Loucy (cell line): ENCODE data around the gene ACY1.

Experiments used
- H2AFZ ChIP-seq: fragments of 200-600 bp; sonication (generic); 2 replicates; pipeline ENCODE4 v1.6.0; 2016; ENCODE audit warnings: antibody characterized with exemption, mild to moderate bottlenecking, low read length, moderate library complexity
- H3F3A ChIP-seq: fragments of 200-600 bp; 2 replicates; pipeline ENCODE4 v1.6.0; 2016; ENCODE audit warnings: antibody characterized with exemption, low read depth, mild to moderate bottlenecking
- H3K27me3 ChIP-seq: fragments of 200-600 bp; sonication (generic); 2 replicates; pipeline ENCODE4 v1.6.1; 2014; ENCODE audit warnings: low read length, mild to moderate bottlenecking; ENCODE audit not compliant: insufficient read depth, poor library complexity, severe bottlenecking
- H3K36me3 ChIP-seq: fragments of 200-600 bp; sonication (generic); 2 replicates; pipeline ENCODE4 v1.6.1; 2016; ENCODE audit warnings: low read length; ENCODE audit not compliant: insufficient read depth
- H3K4me1 ChIP-seq: fragments of 200-600 bp; sonication (generic); 2 replicates; pipeline ENCODE4 v1.5.1; 2014; ENCODE audit warnings: low read length, mild to moderate bottlenecking; ENCODE audit not compliant: insufficient read depth, poor library complexity, severe bottlenecking
- H3K4me2 ChIP-seq: fragments of 200-600 bp; sonication (generic); 2 replicates; pipeline ENCODE4 v1.6.0; 2014; ENCODE audit warnings: antibody characterized with exemption, low read length, low read depth, mild to moderate bottlenecking; ENCODE audit not compliant: poor library complexity, severe bottlenecking
- H3K4me3 ChIP-seq: fragments of 200-600 bp; sonication (generic); 2 replicates; pipeline ENCODE4 v1.5.1; 2014; ENCODE audit warnings: low read length, mild to moderate bottlenecking, mixed read lengths; ENCODE audit not compliant: poor library complexity, severe bottlenecking
- H3K79me2 ChIP-seq: fragments of 200-600 bp; sonication (generic); 2 replicates; pipeline ENCODE4 v1.6.1; 2014; ENCODE audit warnings: low read length; ENCODE audit not compliant: insufficient read depth
- H3K9ac ChIP-seq: fragments of 200-600 bp; sonication (generic); 2 replicates; pipeline ENCODE4 v1.6.0; 2014; ENCODE audit warnings: mild to moderate bottlenecking, low read depth, low read length, moderate library complexity; ENCODE audit not compliant: poor library complexity, severe bottlenecking
- H3K9me2 ChIP-seq: fragments of 200-600 bp; sonication (generic); replicated peaks from 2 replicates; pipeline ENCODE4 v1.6.1; 2016; ENCODE audit warnings: low read depth, low read length, mixed read lengths
- H3K9me3 ChIP-seq: fragments of 200-600 bp; sonication (generic); 2 replicates; pipeline ENCODE4 v1.6.1; 2014; ENCODE audit warnings: mild to moderate bottlenecking, antibody characterized with exemption, low read length, low read depth; ENCODE audit not compliant: insufficient read depth
- H4K20me1 ChIP-seq: fragments of 200-600 bp; sonication (generic); 2 replicates; pipeline ENCODE4 v1.6.0; 2014; ENCODE audit warnings: antibody characterized with exemption, low read length, mild to moderate bottlenecking; ENCODE audit not compliant: insufficient read depth, poor library complexity, severe bottlenecking
- CTCF ChIP-seq: fragments of 200-600 bp; sonication (generic); conservative IDR thresholded peaks from 2 replicates; pipeline ENCODE4 v1.5.1; 2014; ENCODE audit warnings: mild to moderate bottlenecking, antibody characterized with exemption, low read length
- EZH2phosphoT487 ChIP-seq: fragments of 200-600 bp; IDR thresholded peaks from 2 replicates; pipeline ENCODE4 v1.6.1; 2018; ENCODE audit warnings: antibody characterized with exemption, mild to moderate bottlenecking, moderate library complexity, borderline replicate concordance

ACY1 gene

GRCh38 chr3:51946796-51947195, 36.5 kb upstream of the ACY1 start:
- TF ChIP-seq CTCF (no peak), EZH2phosphoT487 (no peak)
- Histone ChIP-seq H3K9me3 (no peaks in the 10 kb centered on the region), H3K4me3 (no peak overlapping the region)

GRCh38 chr3:51947215-51947900, 36.0 kb upstream of the ACY1 start:
- Histone ChIP-seq H3K36me3 (no peaks in the 10 kb centered on the region), H3K9me2 (no peaks in the 10 kb centered on the region), H3K9me3 (no peaks in the 10 kb centered on the region), H3K4me3 (no peak overlapping the region), H3K4me2 (no peak overlapping the region), H3F3A (no peaks in the 10 kb centered on the region), H3K27me3 (no peaks in the 10 kb centered on the region), H4K20me1 (no peaks in the 10 kb centered on the region), H3K4me1 (peaks cover 11% of the 10 kb centered on the region), H2AFZ (no peak overlapping the region), H3K9ac (no peak overlapping the region), H3K79me2 (no peaks in the 10 kb centered on the region)
- no peak for TF ChIP-seq EZH2phosphoT487
- no peak for TF ChIP-seq CTCF

More at GRCh38 chr3:51946796-51947195, 36.5 kb upstream of the ACY1 start:
- Histone ChIP-seq H3K36me3 (no peaks in the 10 kb centered on the region), H3K27me3 (no peaks in the 10 kb centered on the region), H2AFZ (no peak overlapping the region), H3K4me1 (peaks cover 12% of the 10 kb centered on the region), H3K9me2 (no peaks in the 10 kb centered on the region), H3F3A (no peaks in the 10 kb centered on the region), H4K20me1 (no peaks in the 10 kb centered on the region), H3K9ac (no peak overlapping the region), H3K4me2 (no peak overlapping the region), H3K79me2 (no peaks in the 10 kb centered on the region)

- no peaks in the 10 kb centered on the region for H3K36me3 ChIP-seq
- no peaks in the 10 kb centered on the region for H3K9me3 ChIP-seq
- H3K27me3 ChIP-seq: no peaks in the 10 kb centered on the region
- no peaks in the 10 kb centered on the region for H3K9me2 ChIP-seq
- TF ChIP-seq CTCF (no peak), EZH2phosphoT487 (no peak)
- peaks cover 4% of the 10 kb centered on the region for H3K4me1 ChIP-seq
- no peak overlapping the region for H2AFZ ChIP-seq
- H3K4me2 ChIP-seq: no peak overlapping the region
- no peak overlapping the region for H3K4me3 ChIP-seq
- H3K9ac ChIP-seq: no peak overlapping the region
- H4K20me1 ChIP-seq: no peaks in the 10 kb centered on the region
- no peaks in the 10 kb centered on the region for H3F3A ChIP-seq
- no peaks in the 10 kb centered on the region for H3K79me2 ChIP-seq
Measured at GRCh38 chr3:51948016-51948580, 35.2 kb upstream of the ACY1 start.
